Measurements from ENCODE around the gene CRIP2. TPM values are rescaled to one million over a fixed set of nuclear protein-coding genes. Genes with fewer than 3 reads are reported as not detected.

CRIP2 gene
- total and polyA plus RNA-seq, 2 of the 8 experiments (the other 6 are each of a cell fraction or from before 2014, with no cell fraction given), result 4.2 to 13.5 TPM

DNA sequence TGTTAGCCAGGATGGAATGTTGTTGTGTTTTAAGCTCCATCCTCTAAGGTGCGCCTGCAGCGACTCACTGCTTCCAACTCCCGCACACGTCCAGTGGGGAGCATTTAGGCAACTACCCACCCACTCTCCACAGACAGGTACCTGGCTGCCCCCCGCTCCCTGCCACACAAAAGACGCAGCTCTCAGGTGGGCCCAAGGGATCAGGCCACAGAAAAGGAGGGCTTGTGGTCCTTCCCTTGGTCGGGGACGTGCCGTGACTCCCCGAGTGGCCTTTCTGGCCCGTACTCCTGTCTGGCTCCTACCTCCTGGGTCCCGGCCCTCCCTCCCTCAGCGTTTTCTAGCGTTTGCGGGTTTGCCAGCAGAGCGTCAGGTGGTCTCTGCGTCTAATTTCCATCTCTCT is 32.6 kb downstream of the CRIP2 start:
- Histone ChIP-seq H3K9me3 (ENCODE audit: insufficient read depth in 2 of 2, low read depth in 1 of 2, low read length in 1 of 2) (peaks cover 0 to 6% of the 10 kb centered on the region in 2 experiments; a peak in 1 of 4 replicates), H3K4me2 (ENCODE audit: insufficient read depth in 1 of 2, low read depth in 2 of 2, low read length in 2 of 2) (no peak overlapping the region), H3K27me3 (replicated peaks in 1 of 4; ENCODE audit: control insufficient read depth in 3 of 4, extremely low read depth in 1 of 4, insufficient read depth in 3 of 4, low read length in 3 of 4) (no peaks in the 10 kb centered on the region; a peak in 1 of 7 replicates), H3K9ac (replicated peaks in 1 of 4; ENCODE audit: extremely low read depth in 1 of 4, low read depth in 3 of 4, low read length in 3 of 4) (no peak overlapping the region), H3K14ac (ENCODE audit: insufficient read length) (no peak overlapping the region), H2AK5ac (ENCODE audit: low read depth, low read length) (no peak overlapping the region), H3K36me3 (ENCODE audit: control insufficient read depth in 2 of 4, insufficient read depth in 4 of 4, low read length in 3 of 4) (no peaks in the 10 kb centered on the region), H2BK15ac (ENCODE audit: low read length) (no peak overlapping the region), H4K8ac (ENCODE audit: extremely low read depth, insufficient read depth, low read length) (no peak overlapping the region), H2BK20ac (ENCODE audit: low read length) (no peak overlapping the region), H3K56ac (replicated peaks; ENCODE audit: insufficient read length, low read depth, low read length) (no peak overlapping the region), H3K27ac (ENCODE audit: low read depth, low read length) (no peak overlapping the region), H3K79me2 (ENCODE audit: control insufficient read depth in 1 of 2, insufficient read depth in 2 of 2, low read length in 2 of 2) (no peaks in the 10 kb centered on the region), H3K23me2 (ENCODE audit: low read depth, low read length) (no peaks in the 10 kb centered on the region), H4K20me1 (replicated peaks in 1 of 2; ENCODE audit: control insufficient read depth in 1 of 2, insufficient read depth in 2 of 2, low read length in 2 of 2) (no peaks in the 10 kb centered on the region), H3K79me1 (ENCODE audit: low read depth, low read length) (no peaks in the 10 kb centered on the region), H2BK12ac (ENCODE audit: low read depth, low read length) (no peak overlapping the region), H4K91ac (replicated peaks; ENCODE audit: insufficient read length, low read length) (no peak overlapping the region), H2AFZ (ENCODE audit: low read length) (no peak overlapping the region), H3K4me3 (ENCODE audit: extremely low read depth in 1 of 4, insufficient read depth in 2 of 4, low read depth in 3 of 4, low read length in 4 of 4) (no peak overlapping the region), H3K4ac (replicated peaks; ENCODE audit: insufficient read length, low read depth, low read length) (no peak overlapping the region), H3K18ac (ENCODE audit: extremely low read depth, low read length) (no peak overlapping the region), H3K4me1 (replicated peaks in 1 of 4; ENCODE audit: control insufficient read depth in 3 of 4, insufficient read depth in 4 of 4, low read length in 3 of 4) (no peaks in the 10 kb centered on the region; a peak in 1 of 7 replicates), H2BK120ac (replicated peaks; ENCODE audit: low read depth, low read length) (no peak overlapping the region), H3K23ac (ENCODE audit: insufficient read length) (no peak overlapping the region), H2BK5ac (ENCODE audit: low read depth, low read length) (no peak overlapping the region), H4K5ac (ENCODE audit: insufficient read length, low read depth, low read length) (no peak overlapping the region)
- ChIA-PET POLR2A (ENCODE audit: partially characterized antibody) (no interaction called here), CTCF (ENCODE audit: partially characterized antibody) (interaction anchor here (0.6 to 1.5 kb wide), 3 partner anchors 30 to 721 kb away, joined by 3 to 4 read pairs (median 4); no protein-coding TSS in a partner anchor)
- WGBS, 2 experiments (ENCODE audit: extremely low coverage in 1 of 2, insufficient coverage in 1 of 2, insufficient read length in 1 of 2, insufficient replicate concordance in 2 of 2, low coverage in 1 of 2, low lambda C conversion rate in 2 of 2, missing lambda C conversion rate in 1 of 2), result 83% methylated on average over 17 of the region's 17 CpGs; no CpG with 5 or more reads in 1 of the 2 experiments
- DNase-seq (ENCODE audit: low read depth in 1 of 2, low spot score in 2 of 2) (no peak), FAIRE-seq (no peak)
- TF ChIP-seq TCF12 (IDR thresholded peaks at IDR 0.05; ENCODE audit: low read depth, low read length) (no peak), RXRA (IDR thresholded peaks at IDR 0.05; ENCODE audit: insufficient read depth, low read depth, low read length) (no peak), SIRT6 (IDR thresholded peaks at IDR 0.05; ENCODE audit: low read length) (no peak), TEAD4 (IDR thresholded peaks at IDR 0.05; ENCODE audit: low read depth, low read length) (no peak), BCL11A (IDR thresholded peaks at IDR 0.05; ENCODE audit: low read depth in 2 of 2, low read length in 2 of 2) (no peak), GTF2F1 (IDR thresholded peaks at IDR 0.05; ENCODE audit: borderline replicate concordance, low read depth, low read length) (no peak), RFX5 (IDR thresholded peaks at IDR 0.05; ENCODE audit: borderline replicate concordance, low read depth, low read length) (no peak), BRCA1 (IDR thresholded peaks at IDR 0.05; ENCODE audit: low read depth, low read length) (no peak), FOSL1 (IDR thresholded peaks at IDR 0.05; ENCODE audit: insufficient read depth, low read depth, low read length) (no peak), TBP (IDR thresholded peaks at IDR 0.05; ENCODE audit: low read depth, low read length) (no peak), RNF2 (IDR thresholded peaks at IDR 0.05; ENCODE audit: borderline replicate concordance, low read depth, low read length, missing control alignments, poor library complexity, severe bottlenecking) (no peak), SRF (IDR thresholded peaks at IDR 0.05; ENCODE audit: low read depth, low read length) (no peak)
- TF ChIP-seq, protein P1, sequence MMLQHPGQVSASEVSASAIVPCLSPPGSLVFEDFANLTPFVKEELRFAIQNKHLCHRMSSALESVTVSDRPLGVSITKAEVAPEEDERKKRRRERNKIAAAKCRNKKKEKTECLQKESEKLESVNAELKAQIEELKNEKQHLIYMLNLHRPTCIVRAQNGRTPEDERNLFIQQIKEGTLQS (IDR thresholded peaks at IDR 0.05; ENCODE audit: insufficient read depth, low read depth, low read length), result no peak
- TF ChIP-seq, protein P2, sequence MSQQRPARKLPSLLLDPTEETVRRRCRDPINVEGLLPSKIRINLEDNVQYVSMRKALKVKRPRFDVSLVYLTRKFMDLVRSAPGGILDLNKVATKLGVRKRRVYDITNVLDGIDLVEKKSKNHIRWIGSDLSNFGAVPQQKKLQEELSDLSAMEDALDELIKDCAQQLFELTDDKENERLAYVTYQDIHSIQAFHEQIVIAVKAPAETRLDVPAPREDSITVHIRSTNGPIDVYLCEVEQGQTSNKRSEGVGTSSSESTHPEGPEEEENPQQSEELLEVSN (IDR thresholded peaks at IDR 0.05), result no peak
